SIG-M5 (cell line): ENCODE measurements around the gene SUGP1.

Experiments used
- DNase-seq: peaks from one replicate; lab custom pipeline; 2025; lab: John Stamatoyannopoulos, UW

Gene SUGP1

DNA sequence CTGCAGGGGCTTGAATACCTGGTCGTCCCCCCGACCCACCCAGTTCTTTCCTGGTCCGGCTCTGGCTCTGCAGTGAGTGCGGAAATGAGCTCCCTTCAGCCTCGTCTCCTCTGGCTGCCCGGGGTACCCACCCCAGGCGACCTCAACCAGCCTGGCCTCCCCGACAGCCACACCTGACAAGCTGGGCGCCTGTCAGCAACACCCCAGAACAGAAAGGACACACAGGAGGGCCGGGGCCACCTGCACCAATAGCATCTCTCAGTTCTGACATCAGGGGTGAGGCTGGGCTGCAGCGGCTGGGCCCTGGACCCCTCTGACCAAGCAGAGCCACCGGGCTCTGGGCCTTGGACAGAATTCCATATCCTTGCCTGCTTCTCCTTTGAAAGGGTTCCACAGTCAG lies 19.7 kb downstream of the SUGP1 start:
- DNase-seq: no peak

DNA sequence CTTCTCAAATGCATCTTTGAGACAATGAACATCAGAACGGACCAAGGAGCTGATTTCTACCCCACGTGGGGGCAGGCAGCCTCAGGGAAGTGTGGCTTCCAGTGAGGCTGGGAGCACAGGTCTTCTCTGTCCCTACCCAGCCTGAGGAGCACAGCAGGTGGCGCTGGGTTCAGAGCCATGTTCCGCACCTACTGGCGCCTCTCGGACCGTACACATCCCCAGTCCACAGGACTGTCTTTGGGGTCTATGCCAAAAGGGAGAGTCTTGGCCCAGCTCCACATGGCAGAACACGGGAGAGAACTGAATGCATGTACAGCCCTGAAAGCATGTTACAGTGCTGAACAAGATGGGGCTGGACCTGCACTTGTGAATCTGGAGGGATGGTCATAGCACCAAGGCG lies 22.6 kb downstream of the SUGP1 start:
- no peak for DNase-seq

DNA sequence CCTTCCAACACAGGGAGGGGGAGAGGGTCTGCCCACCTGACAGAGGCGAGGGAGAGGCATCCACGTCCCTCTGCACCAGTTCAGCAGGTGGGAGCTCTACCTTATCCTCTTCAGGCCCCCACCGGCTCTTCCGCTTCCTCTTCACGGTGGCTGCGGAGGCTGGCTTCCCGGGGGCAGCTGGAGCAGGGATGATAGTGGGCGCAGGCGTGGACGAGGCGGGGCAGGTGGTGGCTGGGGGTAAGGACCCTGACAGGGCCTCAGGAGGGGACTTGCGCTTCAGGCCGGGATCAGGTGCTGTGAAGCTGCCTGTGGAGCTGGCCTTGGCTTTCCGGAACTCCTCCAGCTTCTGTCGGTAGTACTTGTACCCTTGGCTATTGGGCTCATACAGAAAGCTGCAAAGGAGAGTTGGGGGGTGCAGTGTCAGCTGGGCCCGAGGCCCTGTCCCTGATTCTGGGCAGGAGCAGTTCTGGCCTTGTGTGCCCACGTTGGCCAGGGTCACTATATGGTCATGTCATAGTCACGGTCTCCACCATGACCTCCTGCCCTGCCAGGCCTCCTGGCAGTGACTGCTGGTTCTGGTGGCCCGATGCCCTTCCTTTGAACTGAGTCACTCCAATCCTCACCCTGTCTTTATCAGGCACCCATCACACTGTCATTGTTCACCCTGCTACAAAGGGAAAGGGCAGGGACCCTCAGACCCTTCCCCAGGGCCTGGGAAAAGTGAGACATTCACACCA lies 23.2 kb downstream of the SUGP1 start:
- no peak for DNase-seq

DNA sequence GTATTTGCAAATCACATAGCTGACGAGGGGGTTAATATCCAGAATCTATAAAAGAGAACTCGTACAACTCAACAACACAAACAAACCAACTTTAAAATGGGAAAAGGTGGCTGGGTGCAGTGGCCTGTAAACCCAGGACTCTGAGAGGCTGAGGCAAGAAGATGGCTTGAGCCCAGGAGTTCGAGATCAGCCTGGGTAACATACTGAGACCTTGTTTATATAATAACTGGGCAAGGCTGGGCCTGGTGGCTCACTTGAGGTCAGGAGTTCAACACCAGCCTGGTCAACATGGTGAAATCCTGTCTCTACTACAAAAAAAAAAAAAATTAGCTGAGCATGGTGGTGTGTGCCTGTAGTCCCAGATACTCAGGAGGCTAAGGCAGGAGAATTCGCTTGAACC lies 25.4 kb downstream of the SUGP1 start:
- DNase-seq: no peak

DNA sequence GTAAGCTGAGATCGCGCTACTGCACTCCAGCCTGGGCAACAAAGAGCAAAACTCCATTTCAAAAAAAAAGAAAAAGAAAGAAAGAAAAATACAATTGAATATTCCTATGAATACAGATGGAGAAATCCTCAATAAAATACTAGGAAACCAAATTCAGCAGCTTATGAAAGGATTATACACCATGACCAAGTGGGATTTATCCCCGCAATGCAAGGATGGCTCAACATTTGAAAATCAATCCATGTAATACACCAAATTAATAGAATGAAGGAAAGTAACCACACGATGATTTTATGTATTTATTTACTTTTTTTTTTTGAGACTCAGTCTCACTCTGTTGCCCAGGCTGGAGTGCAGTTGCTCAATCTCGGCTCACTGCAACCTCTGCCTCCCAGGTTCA lies 27.7 kb downstream of the SUGP1 start:
- no peak for DNase-seq

DNA sequence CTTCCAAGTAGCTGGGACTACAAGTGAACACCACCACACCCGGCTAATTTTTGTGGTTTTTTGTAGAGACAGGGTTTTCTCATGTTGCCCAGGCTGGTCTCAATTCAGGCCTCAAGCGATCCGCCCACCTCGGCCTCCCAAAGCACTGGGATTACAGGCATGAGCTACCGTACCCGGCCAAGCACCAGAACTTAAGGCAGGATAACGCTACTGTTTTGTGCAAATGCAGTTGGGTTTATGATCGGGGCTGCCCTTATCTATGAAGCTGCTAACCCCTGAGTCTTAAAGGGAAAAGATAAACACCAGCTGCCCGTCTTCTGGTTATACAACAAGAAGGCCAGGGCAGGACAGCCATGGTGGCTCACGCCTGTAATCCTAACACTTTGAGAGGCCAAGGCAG lies 34.6 kb downstream of the SUGP1 start:
- no peak for DNase-seq

DNA sequence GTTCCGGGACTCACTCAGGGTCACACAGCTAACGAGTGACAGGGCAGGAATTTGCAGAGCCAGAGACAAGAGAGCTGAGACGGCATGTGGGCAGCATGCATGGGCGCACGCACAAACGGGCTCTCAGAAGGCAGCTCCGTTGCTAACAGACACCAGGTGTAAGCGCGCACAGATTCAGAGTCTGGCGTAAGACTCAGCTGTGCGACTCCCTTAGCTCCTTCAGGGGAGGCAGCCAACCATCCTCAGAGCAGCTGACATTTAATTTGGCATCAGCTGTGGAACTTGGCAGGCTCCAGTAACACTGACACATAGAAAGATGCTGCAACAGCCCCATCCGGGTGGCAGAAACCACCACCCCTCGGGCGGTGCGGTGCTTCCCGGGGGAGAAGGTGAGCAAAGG lies 39.7 kb downstream of the SUGP1 start:
- DNase-seq: no peak

DNA sequence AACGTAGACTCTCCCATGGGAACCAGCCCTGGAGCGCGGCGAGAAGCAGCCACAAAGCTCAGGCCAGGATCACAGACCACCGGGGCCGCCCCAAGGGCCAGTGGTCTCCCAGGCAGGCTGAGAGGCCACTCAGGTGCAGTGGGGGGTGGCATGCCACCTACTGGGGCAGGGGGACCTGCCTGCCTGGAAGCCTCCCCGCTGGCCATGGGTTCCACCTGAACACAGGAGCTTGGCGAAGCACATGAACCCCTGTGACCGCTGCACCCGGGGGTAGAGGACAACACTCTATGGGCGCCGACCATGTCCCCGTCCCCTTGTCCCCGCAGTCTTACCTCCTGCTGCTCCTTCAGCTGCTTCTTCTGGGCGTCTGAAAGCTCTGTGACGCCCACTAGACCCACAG lies 40.5 kb downstream of the SUGP1 start:
- DNase-seq: no peak

DNA sequence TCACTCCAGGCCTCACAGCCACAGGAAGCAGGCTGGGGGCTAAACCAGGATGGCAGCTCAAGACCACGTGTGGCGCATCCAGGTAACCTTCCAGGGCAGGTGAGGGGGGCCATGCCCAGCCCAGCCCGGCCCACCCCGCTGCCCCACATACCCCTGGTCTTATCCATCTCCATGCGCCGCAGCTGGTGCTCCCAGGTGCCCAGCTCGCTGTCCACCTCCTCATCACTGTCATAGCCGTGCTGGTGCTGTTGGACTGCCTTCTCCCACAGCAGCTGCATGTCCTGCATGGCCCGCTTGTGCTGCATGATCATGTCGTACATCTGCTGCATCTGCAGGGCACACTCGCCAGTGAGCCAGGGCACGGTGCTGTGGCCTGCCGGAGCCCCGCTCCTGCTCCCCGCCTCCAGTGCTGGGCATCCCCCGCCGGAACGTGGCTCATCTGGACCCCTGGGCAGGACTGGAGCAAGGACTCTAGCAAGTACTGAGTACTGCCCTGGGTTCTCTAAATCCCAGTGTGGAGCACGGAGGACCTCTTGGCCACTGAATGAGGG lies 41.2 kb downstream of the SUGP1 start:
- no peak for DNase-seq

DNA sequence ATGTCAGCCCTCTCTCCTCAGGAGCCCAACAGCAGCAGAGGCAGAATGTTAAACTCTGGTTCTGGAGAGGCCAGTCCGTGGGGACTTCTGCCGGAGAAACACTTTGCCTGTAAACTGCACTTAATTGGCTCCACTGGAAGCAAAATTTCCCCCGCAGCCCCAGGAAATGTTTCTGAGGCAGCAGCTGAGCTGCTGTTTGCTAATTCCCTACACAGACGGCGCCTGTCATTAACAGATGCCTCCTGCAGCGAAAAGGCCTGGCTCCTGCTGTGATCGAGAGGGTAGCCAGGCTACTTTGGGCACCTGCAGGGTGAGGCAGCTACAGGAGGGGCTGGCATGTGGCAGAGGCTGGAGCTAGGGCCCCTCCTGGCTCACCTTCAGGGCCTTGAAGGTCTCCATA lies 42.0 kb downstream of the SUGP1 start:
- DNase-seq: no peak

DNA sequence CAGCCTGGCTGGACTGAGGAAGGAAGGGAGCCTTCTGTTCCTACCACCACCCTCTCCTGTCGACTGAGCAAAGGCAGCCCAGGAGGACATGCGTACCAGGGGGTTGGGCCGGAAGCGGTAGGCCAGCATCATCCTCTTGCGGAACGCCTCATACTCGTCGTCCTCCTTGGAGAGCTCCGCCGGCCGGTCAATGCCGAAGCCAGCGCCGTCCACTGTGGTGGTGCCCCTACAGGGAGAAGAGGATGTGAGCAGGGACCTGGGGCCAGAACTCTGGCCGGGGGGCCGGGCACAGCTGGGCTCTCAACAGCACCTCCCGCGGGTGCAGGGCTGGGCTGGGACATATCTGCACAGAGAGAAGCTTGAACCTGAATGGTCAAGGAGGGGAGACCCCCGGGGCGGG lies 43.5 kb downstream of the SUGP1 start:
- DNase-seq: no peak

DNA sequence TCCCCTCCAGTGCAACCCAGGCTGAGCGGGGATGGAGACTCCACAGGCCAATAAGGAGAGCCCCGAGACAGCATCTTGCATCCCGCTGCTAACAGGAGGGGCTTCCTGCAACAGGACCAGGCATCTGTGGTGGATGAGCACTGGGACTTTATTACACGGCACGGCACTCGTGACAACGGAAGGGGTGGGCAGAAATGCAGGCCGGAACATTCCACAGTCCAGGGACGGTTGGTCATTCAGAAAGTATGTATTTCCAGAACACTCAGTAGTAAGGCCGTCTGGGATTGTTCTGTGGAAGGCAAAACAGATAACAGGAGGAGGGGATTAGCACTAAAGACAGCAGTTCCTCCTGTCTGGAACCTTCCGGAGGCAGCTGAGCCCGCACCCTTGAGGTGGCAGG lies 43.9 kb downstream of the SUGP1 start:
- DNase-seq: no peak

DNA sequence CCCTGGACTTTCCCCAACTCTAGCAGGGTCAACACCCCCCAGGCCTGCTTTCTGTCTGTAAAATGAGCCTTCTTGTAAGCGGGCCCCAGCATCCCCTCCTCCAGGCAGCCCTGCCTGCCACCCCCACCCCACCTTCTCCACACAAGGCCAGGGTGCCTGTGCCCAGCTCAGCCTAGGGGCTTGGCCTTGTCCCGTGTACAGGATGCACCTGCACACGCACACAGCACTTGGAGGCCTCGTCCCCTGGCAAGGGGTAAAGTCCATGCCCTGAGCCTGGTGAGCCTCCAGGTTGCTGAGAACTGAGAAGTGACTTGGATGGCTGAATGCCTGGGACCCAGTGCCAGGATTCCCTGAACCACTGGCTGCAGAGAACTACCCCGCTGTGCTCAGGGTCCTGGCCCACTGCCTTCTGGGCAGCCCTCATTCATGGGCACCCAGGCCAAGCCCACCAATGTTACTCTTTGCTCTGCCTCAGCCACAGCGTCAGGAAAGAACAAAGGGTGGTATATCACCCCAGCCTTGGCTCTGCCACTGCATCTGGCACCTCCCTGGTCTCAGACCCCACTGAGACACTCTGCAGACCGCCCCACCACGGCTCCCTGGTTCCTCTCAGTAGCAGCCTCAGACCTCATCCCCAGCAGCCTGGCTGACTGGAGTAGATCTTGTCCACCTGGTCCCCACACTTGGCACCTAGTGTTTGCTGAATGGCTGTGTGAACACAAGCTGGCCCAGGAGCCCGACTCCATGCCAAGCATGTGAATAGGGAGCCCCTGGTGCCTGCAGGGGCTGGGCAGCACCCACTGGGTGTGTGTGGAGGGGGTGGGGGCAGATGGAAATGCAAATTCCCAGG lies 45.4 kb downstream of the SUGP1 start:
- DNase-seq: no peak

DNA sequence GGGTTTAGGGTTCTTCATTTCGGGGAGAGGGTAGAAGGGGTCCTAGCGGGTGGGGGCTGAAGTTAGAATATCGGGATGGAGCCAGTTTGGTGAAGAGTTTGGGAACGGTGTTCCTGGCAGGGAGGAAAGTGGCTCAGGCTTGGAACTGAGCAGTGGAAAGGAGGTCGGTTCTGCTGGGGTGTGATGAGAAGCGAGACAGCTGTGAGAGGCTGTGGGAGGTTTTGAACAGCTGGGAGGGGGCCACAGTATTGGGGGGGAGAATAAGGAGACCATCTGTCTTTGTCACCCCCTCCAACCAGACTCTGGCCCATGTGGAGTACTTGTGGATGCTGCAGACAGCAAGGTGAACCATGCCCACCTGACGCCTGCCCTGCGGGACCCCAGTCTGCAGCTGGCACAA lies 46.2 kb downstream of the SUGP1 start:
- no peak for DNase-seq

DNA sequence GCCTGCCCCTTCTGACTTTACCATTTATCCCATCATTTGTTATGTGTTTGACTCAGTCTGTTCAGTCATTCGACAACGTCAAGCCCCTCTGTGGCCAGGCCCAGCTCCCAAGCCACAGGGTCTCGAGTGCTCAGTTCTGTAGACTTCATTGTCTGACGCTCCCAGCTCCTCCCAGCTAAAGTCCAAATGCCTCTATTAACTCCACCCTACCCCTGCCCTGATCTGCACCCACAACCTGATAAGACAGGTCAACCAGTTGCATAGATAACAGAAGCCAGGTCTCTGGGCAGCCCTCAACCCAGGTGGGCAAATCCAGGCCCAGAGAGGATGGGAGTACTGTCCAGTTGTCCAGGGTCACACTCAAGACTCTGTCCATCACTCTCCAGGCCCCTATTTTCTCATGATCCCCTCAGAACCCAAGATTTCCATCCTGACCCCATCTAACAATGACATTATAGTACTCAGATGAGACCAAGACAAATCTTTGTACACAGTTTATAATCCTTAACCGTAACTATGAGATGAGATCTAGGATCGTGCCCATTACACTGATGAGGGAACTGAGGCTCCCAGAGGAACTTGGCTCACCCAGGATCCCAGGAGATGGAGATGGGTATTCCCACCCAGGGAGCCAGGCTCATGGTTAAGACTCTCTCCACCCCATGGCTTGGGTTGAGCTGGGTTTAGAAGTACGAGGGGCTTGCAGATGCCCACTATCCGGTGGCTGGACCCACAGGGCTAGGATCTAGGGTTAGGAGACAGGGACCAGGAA lies 48.3 kb downstream of the SUGP1 start:
- DNase-seq: no peak

DNA sequence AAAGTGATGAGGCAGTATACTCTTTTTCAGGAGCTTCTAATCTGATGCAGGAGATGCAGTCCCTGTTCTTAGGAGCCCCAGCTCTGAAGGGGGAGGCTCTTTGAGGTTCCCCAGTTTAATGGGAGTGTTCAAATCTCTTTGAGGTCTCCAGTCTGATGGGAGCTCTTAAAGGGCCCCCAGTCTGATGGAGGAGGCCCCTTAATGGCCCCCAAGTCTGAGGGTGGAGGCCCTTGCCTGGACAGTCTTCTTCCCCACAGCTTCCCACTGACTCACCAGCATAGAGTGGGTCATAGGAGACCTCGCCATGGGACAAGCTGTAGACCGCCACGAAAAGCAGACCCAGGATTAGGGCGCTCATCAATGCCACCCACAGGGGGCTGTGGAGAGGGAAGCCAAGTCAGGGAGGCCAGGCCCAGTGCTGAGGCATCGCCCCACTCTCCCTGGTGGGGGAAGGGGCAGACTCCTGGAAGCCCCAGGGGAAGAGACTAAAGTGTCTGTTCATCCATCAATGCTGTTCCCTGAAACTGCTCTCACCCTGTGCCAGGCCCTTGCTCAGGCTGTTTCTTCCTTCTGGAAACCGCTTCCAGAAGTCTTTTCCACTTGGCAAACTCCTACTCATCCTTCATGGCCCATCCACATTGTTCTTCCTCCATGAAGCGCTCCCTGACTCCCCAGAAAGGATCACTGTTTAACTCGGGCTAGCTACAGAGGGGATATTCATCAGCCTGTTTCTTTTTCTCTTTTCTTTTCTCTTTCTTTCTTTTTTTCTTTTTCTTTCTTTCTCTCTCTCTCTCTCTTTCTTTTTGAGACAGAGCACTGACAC lies 49.3 kb downstream of the SUGP1 start:
- no peak for DNase-seq

DNA sequence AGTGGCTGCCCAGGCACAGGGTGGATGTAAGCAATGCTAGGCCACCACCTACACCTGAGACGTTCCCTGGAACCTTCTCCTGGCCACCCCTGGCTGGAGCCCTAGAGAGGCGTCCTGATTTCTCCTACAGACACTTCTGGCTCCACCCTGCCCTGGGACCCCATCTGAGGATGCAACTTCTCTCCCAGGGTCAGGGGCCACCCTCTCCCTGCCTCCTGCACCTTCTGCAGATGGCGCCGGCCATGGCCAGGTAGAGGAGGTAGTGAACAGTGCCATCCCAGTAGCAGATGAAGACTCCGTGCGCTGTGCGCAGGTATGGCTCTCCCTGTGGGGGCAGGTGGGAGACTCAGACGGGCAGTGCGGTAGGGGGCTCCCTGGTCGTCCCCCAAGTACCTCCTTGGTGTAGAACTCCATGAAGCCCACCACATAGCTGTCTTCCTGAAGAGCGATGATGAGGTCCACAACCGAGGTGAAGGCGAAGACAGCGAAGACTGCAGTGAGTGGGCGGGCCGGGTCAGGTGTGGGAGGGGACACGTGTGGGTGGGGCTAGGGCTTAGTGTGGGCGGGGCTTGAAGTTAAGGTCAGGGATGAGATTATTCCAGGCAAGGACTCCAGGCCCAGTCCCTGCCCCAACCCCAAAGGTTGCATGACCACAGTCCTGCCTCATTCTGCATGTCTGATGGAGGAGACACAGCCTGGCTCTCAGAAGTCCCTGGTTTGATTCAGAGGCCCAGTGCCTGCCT lies 50.2 kb downstream of the SUGP1 start:
- no peak for DNase-seq

DNA sequence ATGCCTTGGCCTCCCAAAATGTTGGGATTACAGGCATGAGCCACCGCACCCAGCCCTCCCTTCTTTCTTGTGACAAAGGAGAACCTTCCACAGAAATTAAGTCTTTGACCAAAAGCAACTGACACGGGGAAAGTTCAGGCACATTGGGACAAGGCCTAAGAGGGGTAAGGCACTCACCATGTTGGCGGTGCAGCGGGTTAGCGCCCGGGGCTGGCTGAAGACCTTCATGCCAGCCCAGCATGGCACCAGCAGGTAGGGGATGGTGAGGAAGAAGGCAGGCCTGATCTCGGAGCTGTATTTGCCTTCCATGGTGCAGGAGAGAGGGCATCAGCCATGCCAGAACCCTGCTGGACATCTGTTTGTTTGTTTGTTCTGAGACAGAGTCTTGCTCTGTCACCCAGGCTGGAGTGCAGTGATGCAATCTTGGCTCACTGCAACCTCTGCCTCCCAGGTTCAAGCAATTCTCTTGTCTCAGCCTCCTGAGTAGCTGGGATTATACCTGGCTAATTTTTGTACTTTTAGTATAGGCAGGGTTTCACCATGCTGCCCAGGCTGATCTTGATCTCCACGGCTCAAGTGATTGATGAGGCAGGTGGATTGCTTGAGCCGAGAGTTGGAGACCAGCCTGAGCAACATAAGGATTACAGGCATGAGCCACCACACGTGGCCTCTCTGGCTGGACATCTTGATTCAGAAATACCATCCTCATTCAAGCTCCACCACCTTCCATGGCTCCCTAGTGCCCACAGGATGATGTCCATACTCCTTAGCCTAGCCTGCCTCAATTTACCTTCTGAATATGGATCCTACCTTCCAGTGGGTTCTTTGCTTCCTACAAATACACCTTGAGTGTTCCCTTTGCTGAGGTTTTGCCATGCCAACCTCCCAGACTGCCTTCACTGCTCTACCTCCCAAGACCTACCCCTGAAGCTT lies 51.6 kb downstream of the SUGP1 start:
- DNase-seq: no peak

DNA sequence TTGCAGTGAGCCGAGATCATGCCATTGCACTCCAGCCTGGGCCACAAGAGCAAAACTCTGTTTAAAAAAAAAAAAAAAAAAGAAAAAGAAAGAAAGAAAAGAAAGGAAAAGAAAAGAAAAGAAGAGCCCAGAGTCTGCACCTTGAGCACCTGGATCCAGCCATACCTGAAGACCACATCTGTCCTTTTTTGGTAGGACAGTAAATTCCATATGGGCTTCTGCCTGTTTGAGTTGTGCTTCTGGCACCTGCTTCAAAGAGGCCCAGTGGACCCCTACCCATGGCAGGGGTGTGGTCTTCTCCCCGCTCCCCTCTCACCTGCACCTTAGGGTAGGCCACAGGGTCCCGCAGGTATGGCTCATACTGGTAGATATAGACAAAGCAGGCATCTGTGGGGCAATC lies 53.0 kb downstream of the SUGP1 start:
- DNase-seq: no peak
